Calu3 (cell line): ENCODE measurements around the gene EPYC. TPM values are rescaled to one million over a fixed set of nuclear protein-coding genes. Genes with fewer than 3 reads are reported as not detected.
A peak's percentile ranks its signal among the peaks of the same experiment; 100 is the strongest.

ENCODE experiments used
- BruUV-seq: library from RNA; stranded (reverse); fragments of 400-500 nt; replicated peaks from 2 replicates; lab custom pipeline; 2021; lab: Mats Ljungman, UMichigan
- CTCF ChIA-PET: fragments of 300-600 bp; sonication (Branson Sonifier 250); formaldehyde crosslinking; loops from one replicate; lab custom pipeline; 2022; ENCODE audit warnings: antibody characterized with exemption; lab: Charles Lee
- DNase-seq: peaks from one replicate; pipeline ENCODE4 v3.0.0; 2022
- H3K27ac Mint-ChIP-seq: one replicate; pipeline ENCODE4 v1.8.0; 2022; ENCODE audit warnings: mixed read lengths; ENCODE audit not compliant: unreplicated experiment
- H3K27me3 Mint-ChIP-seq: one replicate; pipeline ENCODE4 v1.8.0; 2022; ENCODE audit warnings: mixed read lengths; ENCODE audit not compliant: unreplicated experiment
- H3K36me3 Mint-ChIP-seq: one replicate; pipeline ENCODE4 v1.8.0; 2022; ENCODE audit warnings: mild to moderate bottlenecking, moderate library complexity, mixed read lengths; ENCODE audit not compliant: insufficient read depth, unreplicated experiment
- H3K4me1 Mint-ChIP-seq: one replicate; pipeline ENCODE4 v1.8.0; 2022; ENCODE audit warnings: mild to moderate bottlenecking, low read depth, mixed read lengths; ENCODE audit not compliant: unreplicated experiment
- H3K4me3 Mint-ChIP-seq: one replicate; pipeline ENCODE4 v1.8.0; 2022; ENCODE audit warnings: mild to moderate bottlenecking, low read depth, moderate library complexity, mixed read lengths; ENCODE audit not compliant: unreplicated experiment
- H3K9me3 Mint-ChIP-seq: one replicate; pipeline ENCODE4 v1.8.0; 2022; ENCODE audit warnings: low read depth, mixed read lengths; ENCODE audit not compliant: unreplicated experiment
- intact Hi-C: fragments of 100-400 bp; cut with micrococcal nuclease; formaldehyde crosslinking; loops from one replicate; pipeline ENCODE4 v1.10.0; 2022; ENCODE audit not compliant: unreplicated experiment
- total RNA-seq: library from RNA; stranded (reverse); gene quantifications from 2 replicates; pipeline ENCODE4 v1.2.3, GENCODE V29; 2022
- TF ChIP-seq, protein P1 (sequence below): fragments of 200-600 bp; IDR thresholded peaks from one replicate; pipeline ENCODE4 v1.8.0; 2022; ENCODE audit warnings: antibody characterized with exemption; ENCODE audit not compliant: unreplicated experiment

Gene EPYC
- total RNA-seq, 1 experiment from 2014 or later: not detected

DNA sequence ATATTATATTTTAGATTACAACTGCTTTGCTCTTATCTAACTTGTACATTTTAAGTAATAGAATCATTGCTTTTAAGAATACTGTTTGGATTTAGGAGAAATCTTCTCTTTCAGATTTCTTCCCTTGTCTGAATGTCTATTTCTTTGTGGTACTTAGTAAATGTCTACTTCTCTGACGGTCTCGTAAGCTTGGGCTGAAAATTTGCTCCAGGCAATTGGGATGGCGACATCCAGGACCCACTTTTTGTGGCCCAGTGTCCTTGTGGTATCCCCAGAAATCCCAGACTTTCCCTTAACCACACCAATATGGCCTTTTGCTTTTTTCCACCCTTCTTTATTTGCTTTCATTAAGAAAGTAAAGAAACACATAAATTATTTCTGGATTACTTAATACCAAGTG lies 25.8 kb downstream of the EPYC start:
- H3K9me3 Mint-ChIP-seq: no peaks in the 10 kb centered on the region
- DNase-seq: no peak
- H3K4me1 Mint-ChIP-seq: peaks cover 20% of the 10 kb centered on the region
- intact Hi-C loops: loop anchor here (5.0 kb wide), 1 partner anchor 198 kb away; no protein-coding TSS in a partner anchor
- CTCF ChIA-PET: interaction anchor here (0.6 to 1.9 kb wide), 2 partner anchors 129 to 348 kb away, joined by 3 to 20 read pairs; no protein-coding TSS in a partner anchor
- no peaks in the 10 kb centered on the region for H3K36me3 Mint-ChIP-seq
- H3K4me3 Mint-ChIP-seq: no peak overlapping the region
- TF ChIP-seq, protein P1, sequence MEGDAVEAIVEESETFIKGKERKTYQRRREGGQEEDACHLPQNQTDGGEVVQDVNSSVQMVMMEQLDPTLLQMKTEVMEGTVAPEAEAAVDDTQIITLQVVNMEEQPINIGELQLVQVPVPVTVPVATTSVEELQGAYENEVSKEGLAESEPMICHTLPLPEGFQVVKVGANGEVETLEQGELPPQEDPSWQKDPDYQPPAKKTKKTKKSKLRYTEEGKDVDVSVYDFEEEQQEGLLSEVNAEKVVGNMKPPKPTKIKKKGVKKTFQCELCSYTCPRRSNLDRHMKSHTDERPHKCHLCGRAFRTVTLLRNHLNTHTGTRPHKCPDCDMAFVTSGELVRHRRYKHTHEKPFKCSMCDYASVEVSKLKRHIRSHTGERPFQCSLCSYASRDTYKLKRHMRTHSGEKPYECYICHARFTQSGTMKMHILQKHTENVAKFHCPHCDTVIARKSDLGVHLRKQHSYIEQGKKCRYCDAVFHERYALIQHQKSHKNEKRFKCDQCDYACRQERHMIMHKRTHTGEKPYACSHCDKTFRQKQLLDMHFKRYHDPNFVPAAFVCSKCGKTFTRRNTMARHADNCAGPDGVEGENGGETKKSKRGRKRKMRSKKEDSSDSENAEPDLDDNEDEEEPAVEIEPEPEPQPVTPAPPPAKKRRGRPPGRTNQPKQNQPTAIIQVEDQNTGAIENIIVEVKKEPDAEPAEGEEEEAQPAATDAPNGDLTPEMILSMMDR: no peak
- H3K27ac Mint-ChIP-seq: no peak overlapping the region
- H3K27me3 Mint-ChIP-seq: no peaks in the 10 kb centered on the region
- no TSS peak for BruUV-seq

DNA sequence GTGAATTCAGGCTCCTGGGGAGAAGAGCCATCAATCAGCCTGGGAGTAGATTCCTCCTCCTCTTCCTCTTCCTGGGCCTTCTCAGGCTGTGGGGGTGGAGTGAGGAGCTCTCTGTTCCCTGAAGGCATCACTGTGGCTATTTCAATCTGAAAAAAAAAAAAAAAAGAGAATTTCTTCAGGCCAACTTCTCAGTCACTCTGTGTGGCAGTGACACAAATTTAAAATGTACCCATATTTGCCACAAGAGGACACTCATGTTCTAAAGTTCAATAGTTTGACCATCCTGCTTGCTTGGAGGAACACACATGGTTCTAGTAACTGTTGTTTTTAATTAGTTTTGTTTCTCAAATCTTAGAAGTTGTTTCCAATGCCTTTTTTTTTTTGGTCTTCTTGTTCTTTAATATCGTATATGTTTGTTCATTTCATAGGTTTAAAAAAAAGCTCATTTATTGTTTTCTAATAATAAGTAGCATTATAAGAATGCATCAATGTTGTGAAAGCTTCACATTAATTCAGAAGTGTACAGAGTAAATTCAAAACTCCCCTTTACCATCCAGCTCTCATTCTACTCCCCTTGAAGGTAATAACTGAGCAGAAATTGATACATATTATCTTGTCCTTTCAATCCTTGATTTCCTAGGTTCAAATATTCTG lies 26.5 kb downstream of the EPYC start:
- DNase-seq: no peak
- intact Hi-C loops: loop anchor here (1.0 to 5.0 kb wide), 3 partner anchors 131 to 377 kb away; no protein-coding TSS in a partner anchor
- BruUV-seq: no TSS peak
- no peak overlapping the region for H3K27ac Mint-ChIP-seq
- no peaks in the 10 kb centered on the region for H3K36me3 Mint-ChIP-seq
- no peaks in the 10 kb centered on the region for H3K9me3 Mint-ChIP-seq
- TF ChIP-seq, protein P1: peak; percentile 60
- H3K4me3 Mint-ChIP-seq: no peak overlapping the region
- peaks cover 25% of the 10 kb centered on the region for H3K4me1 Mint-ChIP-seq
- no peaks in the 10 kb centered on the region for H3K27me3 Mint-ChIP-seq
- CTCF ChIA-PET: interaction anchor here (0.6 to 1.9 kb wide), 3 partner anchors 31 to 348 kb away, joined by 3 to 20 read pairs (median 3); no protein-coding TSS in a partner anchor

DNA sequence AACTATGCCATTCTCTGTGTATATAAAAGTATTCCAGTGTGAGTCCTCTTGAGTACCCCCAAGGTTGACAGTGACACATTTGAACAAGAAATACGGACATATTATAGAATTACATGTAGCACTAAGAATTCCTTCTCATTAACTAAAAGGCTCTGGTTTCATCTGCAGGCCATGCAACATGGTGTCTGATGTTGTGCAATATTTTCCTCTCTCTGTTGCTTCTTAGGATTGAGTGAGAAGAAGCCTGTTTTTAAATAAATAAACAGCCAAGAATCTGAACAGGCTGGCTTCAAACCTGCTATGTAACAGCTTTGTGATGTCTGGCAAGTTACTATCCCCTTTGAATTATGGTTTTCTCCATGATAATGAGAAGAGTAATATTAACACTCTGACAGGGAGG lies 27.5 kb downstream of the EPYC start:
- H3K27ac Mint-ChIP-seq: no peak overlapping the region
- TF ChIP-seq, protein P1: no peak
- no peaks in the 10 kb centered on the region for H3K27me3 Mint-ChIP-seq
- CTCF ChIA-PET: interaction anchor here (1.9 kb wide), 1 partner anchor 131 kb away, joined by 20 read pairs; no protein-coding TSS in a partner anchor
- BruUV-seq: no TSS peak
- no peak overlapping the region for H3K4me3 Mint-ChIP-seq
- peaks cover 25% of the 10 kb centered on the region for H3K4me1 Mint-ChIP-seq
- no peaks in the 10 kb centered on the region for H3K9me3 Mint-ChIP-seq
- DNase-seq: no peak
- intact Hi-C loops: loop anchor here (2.0 to 5.0 kb wide), 2 partner anchors 200 to 350 kb away; no protein-coding TSS in a partner anchor
- H3K36me3 Mint-ChIP-seq: no peaks in the 10 kb centered on the region

DNA sequence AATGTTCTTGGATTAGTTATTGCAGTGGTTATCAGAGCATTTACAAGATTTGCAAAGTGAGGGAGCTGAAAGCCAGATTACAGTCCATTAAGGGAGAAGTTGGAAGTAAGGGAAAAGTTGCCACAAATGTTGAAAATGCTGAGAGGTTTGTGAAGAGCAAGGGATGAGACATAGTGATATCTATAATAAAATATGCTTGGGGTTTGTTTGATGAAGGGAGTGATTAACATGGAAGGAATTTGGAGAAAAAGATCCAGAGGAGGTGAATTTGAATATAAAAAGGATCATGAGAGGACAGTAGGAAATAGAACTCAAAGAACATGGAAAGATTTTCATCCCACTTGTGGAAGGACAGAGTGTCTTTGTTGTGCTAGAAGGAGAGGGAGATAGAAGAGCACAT lies 30.5 kb downstream of the EPYC start:
- Mint-ChIP-seq H3K27me3 (no peaks in the 10 kb centered on the region), H3K36me3 (no peaks in the 10 kb centered on the region), H3K9me3 (no peaks in the 10 kb centered on the region), H3K4me1 (peaks cover 25% of the 10 kb centered on the region), H3K4me3 (no peak overlapping the region), H3K27ac (no peak overlapping the region)
- no peak for DNase-seq
- TF ChIP-seq, protein P1: no peak
- CTCF ChIA-PET: interaction anchor here (0.7 kb wide), 1 partner anchor 1390 kb away, joined by 4 read pairs; no protein-coding TSS in a partner anchor
- intact Hi-C loops: no loop called here
- no TSS peak for BruUV-seq
